Stimulated activated CD4-positive, alpha-beta T cell treated with anti-CD3 and anti-CD28 coated beads, Interleukin-2, amount 100 ng/mL, for 24 hours (primary cell): Measurements from ENCODE around the gene NKX2-3.
A peak's percentile ranks its signal among the peaks of the same experiment; 100 is the strongest.

Source experiments
- DNase-seq, 2 donors: peaks; one replicate each; pipeline ENCODE4 v3.0.0-alpha.2; 2020

NKX2-3 gene

DNA sequence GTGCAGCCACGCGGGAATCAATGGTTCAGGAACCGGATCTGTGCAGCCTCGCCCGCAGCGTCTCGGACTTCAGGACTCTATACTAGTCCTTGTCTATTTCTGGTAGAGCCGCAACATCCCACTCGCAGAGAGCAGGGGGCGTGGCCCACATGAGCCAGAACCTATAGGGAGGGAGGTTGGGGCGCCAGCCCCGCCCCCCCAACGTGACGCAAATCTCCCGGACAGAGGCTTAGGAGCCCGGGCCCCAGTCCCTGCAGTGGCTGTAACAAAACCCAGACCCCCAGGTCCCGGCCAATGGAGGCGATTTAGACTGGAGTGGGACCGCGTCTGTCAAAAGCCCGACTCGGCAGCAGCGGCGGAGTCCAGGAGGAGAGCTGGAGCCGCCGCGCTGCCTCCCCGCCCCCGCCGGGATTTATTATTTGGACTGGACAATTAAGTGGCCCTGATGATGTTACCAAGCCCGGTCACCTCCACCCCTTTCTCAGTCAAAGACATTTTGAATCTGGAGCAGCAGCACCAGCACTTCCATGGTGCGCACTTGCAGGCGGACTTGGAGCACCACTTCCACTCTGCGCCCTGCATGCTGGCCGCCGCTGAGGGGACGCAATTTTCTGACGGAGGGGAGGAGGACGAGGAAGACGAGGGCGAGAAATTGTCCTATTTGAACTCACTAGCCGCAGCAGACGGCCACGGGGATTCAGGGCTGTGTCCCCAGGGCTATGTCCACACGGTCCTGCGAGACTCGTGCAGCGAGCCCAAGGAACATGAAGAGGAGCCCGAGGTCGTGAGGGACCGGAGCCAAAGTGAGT, at the start of gene NKX2-3:
NKX2-3 (plus strand) TSS at position 256 of the 809 bp plus-strand sequence; CDS start at position 446, 190 bp downstream.
- peak; percentile 46 to 78 for DNase-seq

DNA sequence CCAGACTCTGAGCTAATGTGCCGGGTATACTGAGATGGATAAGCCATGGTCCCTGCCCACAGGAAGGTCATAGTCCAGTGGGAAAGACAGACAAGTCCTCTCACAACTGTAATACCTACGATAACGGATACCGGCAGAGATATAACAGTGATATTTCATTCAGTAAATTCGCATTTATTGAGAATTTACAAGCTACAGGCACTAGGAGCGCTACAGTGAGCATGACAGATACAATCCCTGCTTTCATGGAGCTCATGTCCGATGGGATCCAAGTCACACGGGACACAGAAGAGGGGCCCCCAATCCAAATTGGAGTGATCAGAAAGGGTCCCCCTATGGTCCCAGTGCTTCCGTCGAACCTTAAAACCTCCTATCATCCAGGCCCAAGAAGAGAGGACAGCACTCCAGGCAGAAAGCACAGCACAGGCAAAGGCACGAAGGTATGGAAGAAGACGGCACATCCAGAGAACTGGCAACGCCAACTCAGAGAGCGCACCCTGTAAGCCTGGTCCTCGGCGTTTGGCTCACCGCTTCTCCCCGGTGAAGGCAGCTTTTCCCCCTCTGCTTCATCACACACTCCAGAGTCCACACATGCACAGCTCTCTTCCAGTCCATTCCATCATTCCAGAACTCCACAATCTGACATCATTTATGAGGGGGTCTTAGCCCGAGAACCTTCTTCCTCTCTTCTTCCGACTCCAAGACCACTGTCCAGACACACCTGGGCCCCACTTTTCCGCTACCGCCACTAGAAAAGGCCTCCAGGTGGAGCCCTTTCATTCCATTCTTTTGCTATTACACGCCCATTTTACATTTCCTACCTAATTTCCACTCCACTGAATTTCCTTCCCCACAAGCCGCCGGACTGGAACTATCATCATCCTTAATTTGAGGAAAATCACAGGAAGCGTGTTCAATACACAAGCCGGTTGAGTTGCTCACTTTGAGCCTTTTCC, 47.8 kb upstream of the NKX2-3 start:
- no peak for DNase-seq

DNA sequence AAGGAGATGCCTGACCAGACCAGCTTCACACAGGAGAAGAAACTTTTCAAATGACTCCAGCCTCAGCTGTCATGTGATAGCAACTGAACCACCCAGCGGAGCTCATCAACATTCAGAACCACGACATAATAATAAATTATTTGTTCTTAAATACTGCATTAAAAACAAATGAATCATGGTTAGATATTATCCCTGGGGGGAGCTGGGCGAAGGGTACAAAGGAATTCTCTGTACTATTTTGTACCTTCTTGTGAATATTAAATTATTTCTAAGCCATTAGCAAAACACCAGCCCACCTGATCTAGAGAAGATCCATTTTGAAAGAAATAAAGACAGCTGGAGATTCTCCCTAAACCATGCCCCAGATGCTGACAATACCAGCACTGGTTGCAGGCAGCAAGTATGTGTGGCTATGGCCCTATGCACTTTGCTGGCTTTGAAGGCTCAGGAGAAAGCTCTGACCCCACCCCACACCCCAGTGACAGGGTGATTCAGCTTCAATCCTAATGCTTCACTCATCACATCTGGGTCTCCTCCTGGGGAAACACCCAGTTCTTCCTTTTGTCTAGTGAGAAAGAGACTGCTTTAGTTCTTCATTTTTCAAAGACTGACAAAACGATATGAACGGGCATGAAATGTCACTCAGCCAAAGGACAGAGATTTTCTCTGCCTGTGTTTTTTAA, 45.5 kb upstream of the NKX2-3 start:
- DNase-seq = no peak

GRCh38 chr10:99489271-99489670, 43.5 kb upstream of the NKX2-3 start:
- DNase-seq = no peak

GRCh38 chr10:99497343-99498025, 35.3 kb upstream of the NKX2-3 start:
- no peak for DNase-seq

- DNase-seq = no peak
Observed at GRCh38 chr10:99506416-99506815, 26.3 kb upstream of the NKX2-3 start.

GRCh38 chr10:99507265-99507664, 25.5 kb upstream of the NKX2-3 start:
- no peak for DNase-seq

GRCh38 chr10:99513061-99513460, 19.7 kb upstream of the NKX2-3 start:
- DNase-seq = no peak

- DNase-seq = no peak
Observed at GRCh38 chr10:99519690-99520039, 13.1 kb upstream of the NKX2-3 start.

GRCh38 chr10:99520040-99520846, 12.5 kb upstream of the NKX2-3 start:
- DNase-seq = no peak

GRCh38 chr10:99520847-99521764, 11.6 kb upstream of the NKX2-3 start:
- DNase-seq = no peak

- DNase-seq = no peak
Observed at GRCh38 chr10:99521765-99522469, 10.8 kb upstream of the NKX2-3 start.

DNA sequence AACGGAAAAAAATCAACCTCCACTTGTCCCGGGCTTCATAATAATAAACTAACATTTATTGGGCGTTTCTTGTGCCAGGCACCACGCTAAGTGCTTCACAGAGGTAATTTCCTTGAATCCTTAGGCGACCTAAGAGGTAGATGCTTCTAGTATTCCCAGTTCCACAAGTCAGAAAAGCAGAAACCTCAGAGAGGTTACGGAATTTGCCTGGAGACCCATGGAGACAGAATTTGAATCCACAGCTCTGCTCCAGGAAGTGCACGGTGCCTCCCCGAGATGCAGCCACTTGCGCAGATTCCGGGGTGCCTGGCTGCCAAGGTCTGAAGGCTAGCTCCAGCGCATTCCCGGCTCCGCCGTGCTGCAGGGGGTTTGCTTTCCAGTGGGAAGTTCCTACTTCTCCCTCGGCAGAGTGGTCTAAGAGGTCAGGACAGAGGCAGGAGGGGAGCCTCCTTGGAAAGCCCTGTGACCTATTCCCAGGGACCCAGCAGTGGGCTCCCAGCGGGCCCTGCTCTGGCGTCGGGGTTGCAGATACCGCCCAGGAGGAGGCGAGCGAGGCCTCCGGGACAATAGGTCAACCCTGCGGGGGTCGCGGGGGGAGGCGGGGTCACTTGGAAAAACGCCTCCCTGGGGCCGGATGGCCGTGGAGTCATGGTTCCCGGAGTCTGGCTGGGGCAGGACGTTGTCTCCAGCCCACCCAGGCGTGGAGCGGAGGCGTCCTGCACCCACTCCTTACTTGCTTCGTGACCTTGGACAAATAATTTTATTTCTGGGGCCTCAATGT, 10.1 kb upstream of the NKX2-3 start:
- no peak for DNase-seq

- DNase-seq = no peak
Observed at GRCh38 chr10:99523251-99523773, 9.4 kb upstream of the NKX2-3 start.

DNA sequence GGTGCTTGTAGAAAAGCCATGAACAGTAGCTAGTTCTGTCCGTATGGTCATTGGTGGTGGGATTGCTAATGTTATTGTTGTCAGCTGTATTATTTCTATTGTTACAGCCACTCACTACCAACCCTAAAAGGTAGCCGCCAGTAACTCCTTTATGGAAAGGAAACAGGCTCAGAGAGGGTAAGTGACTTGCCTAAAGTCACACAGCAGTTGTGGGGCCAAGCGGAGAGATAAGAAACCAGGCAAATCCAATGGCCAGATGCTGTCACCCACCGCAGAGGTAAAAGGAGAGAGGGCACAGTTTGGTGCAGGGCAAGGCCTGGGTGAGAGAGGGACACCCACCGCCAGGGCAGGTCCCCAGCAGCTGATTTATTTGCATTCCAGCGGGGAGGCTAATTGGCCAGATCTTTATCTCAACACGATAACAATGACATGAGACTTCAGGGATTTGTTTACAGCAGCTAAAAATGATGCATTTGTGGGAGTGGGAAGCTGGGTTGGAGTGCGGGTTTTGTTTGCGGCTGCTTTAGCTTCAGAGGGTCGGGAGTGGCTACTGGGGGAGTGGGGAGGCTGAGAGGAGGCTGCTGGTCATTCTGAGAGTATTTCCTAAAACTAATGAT, 8.6 kb upstream of the NKX2-3 start:
- DNase-seq = no peak

DNA sequence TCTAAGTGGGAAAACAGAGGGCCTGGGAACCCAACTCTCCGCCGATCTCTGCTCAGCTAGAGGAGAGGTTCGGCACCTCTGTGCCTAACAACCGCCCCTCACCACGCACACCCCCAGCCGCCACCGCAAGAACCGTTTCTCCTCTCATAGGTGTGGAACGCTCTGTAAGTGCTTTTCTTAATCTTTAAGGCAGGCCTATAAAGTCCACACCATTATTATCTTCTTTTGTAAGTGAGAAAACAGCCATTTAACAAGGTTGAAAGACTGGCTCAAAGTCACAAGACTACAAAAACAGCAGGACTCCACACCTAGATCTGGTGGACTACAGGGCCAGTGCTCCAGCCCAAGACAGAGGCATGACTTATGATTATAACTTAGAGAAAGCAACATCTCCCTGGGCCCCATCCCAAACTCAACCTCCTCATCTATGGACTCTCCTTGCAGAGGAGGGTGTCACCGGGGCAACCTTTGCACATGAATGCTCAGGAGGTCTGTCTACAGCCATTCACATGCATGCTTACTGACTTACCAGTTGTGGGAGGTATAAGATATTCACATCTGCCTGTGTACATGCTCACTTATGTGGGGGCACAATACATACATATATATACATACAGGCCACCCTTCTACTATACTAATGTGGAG, 7.9 kb upstream of the NKX2-3 start:
- no peak for DNase-seq

DNA sequence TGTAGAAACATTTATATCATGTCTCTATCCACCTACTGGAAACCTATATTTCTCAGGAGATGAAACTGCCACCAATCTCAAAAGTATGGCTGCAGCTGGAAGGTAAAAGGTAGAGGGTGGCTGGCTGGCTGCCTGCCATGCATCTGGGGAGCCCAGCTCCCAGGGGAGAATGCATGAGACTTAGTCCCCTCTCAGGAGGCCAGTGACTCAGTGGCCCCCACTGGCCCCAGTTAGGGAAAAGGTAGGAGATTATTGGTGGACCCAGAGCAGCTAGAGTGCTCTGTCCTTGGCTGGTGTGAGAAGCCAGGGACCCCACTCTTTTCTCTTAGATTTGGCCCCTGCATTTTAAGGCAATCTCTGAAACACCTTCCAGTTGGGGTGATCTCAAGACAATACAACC, 6.8 kb upstream of the NKX2-3 start:
- DNase-seq = no peak
